Psoas muscle (tissue), 8 donors: Measurements from ENCODE around the gene KCTD4. TPM values are rescaled to one million over a fixed set of nuclear protein-coding genes. Genes with fewer than 3 reads are reported as not detected.

Experiments used
- ATAC-seq, 4 donors: fragments of 200-7000 bp; cut with Tn5 transposase; one replicate each; pipeline ENCODE4 v1.9.1; 2020; ENCODE audit warnings: moderate library complexity in 3 of 4, mild to moderate bottlenecking in 2 of 4
- DNase-seq, 2 donors: peaks; one replicate each; pipeline ENCODE4 v3.0.0-alpha.2; 2020
- H3K27ac ChIP-seq: fragments of 200-600 bp; one replicate; pipeline ENCODE4 v1.8.0; 2022
- H3K27me3 ChIP-seq, 3 donors: fragments of 200-600 bp in 1 of 3; one replicate each; pipeline versions ENCODE4 v1.6.1 to v1.8.0; 2013 to 2022; ENCODE audit warnings: low read length in 2 of 3, mild to moderate bottlenecking in 2 of 3, moderate library complexity in 1 of 3; ENCODE audit not compliant: insufficient read depth in 3 of 3
- H3K36me3 ChIP-seq, 2 donors: fragments of 200-600 bp in 1 of 2; one replicate each; pipeline versions ENCODE4 v1.6.1 to v1.8.0; 2013 to 2022; ENCODE audit warnings: low read depth in 1 of 2, mild to moderate bottlenecking in 1 of 2, moderate library complexity in 1 of 2; ENCODE audit not compliant: insufficient read depth in 1 of 2
- H3K4me1 ChIP-seq: fragments of 200-600 bp; one replicate; pipeline ENCODE4 v1.8.0; 2022
- H3K4me3 ChIP-seq: fragments of 200-600 bp; one replicate; pipeline ENCODE4 v1.8.0; 2022; ENCODE audit warnings: mild to moderate bottlenecking
- H3K9me3 ChIP-seq: fragments of 200-600 bp; one replicate; pipeline ENCODE4 v1.8.0; 2022
- CTCF ChIP-seq: fragments of 200-600 bp; IDR thresholded peaks from one replicate; pipeline ENCODE4 v1.8.0; 2022; ENCODE audit warnings: antibody characterized with exemption
- WGBS, 3 donors: extraction: QIAGEN DNeasy Blood & Tissue Kit; methylation state at CpG; one replicate each; pipeline versions ENCODE4 v1.1.6 to v1.1.7; 2013; 5-methylcytosine and 5-hydroxymethylcytosine counted together
- intact Hi-C, 2 donors: fragments of 100-400 bp; cut with DNase I; formaldehyde crosslinking; loops; one replicate each; pipeline versions ENCODE4 v1.11.0 to v1.14.2; 2022
- polyA plus RNA-seq, 3 donors: library from polyadenylated mRNA; stranded (reverse); fragments of 200-250 nt; gene quantifications; one replicate each; pipeline ENCODE4 v1.2.3, GENCODE V29; 2013
- total RNA-seq, 4 donors: library from RNA; stranded (reverse); fragmentation: NEBNext Ultra II Directional in 2 of 4; extraction: Animal tissue kit (Norgen Biotek cat#: 25700) in 2 of 4; gene quantifications; one replicate each; pipeline versions ENCODE4 v1.2.1 to v1.2.4, GENCODE V29; 2021 to 2023
- donor health status: healthy with polysubstance abuse.
- donor health status: DM: no; HTN: no; CAD: no; lungs with moderate emphysema.
- donor health status: Bipolar disorder and iron deficiency.
- donor health status: healthy.
- donor health status: DM: yes; HTN: yes; CAD: no.
- donor health status: DM: no; HTN: no; CAD: no.
- donor health status: DM: no; HTN: no; CAD: no.
- donor health status: DM: yes; HTN: yes; CAD: no.

KCTD4 gene
- total and polyA plus RNA-seq, 7 donors: 0.08 TPM; not detected in 6

DNA sequence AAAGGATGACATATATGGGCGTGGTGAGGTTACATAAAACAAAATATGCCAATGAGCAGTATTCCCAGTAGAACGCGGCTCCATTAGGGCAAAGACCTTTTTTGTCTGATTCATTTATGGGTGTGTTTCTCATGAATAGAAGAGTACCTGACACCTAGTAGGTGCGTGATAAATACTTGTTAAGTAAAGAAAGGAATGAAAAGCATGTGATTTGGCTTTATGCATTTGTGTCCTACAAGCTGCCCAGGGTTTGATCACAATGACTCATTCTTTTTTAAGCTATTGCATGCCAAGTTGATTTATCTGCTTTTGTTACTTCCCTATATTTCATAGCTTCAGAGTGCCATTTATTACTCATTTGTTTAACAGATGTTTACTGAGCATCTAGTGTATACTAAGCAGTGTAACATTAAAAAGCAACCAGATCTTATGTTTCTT lies 19.1 kb upstream of the KCTD4 start:
- Histone ChIP-seq H3K36me3 (no peaks in the 10 kb centered on the region), H3K27ac (peak overlapping the region; percentile 31), H3K4me1 (peaks cover 26% of the 10 kb centered on the region), H3K9me3 (no peaks in the 10 kb centered on the region), H3K27me3 (no peaks in the 10 kb centered on the region), H3K4me3 (peak overlapping the region; percentile 41)
- no peak for DNase-seq
- no peak for TF ChIP-seq CTCF
- WGBS, 3 donors: 48 to 61% (median 52%) methylated on average over 4 of the region's 4 CpGs
- ATAC-seq: no peak
- intact Hi-C loops: no loop called here

GRCh38 chr13:45219123-45219891 lies 18.5 kb upstream of the KCTD4 start:
- no peaks in the 10 kb centered on the region for H3K36me3 ChIP-seq
- H3K27ac ChIP-seq: peak overlapping the region; percentile 26
- intact Hi-C loops: no loop called here
- 39 to 45% (median 43%) methylated on average over 5 of the region's 5 CpGs for WGBS, 3 donors
- ATAC-seq (peak; percentile 53 to 74 (median 72)), DNase-seq (no peak)
- no peaks in the 10 kb centered on the region for H3K9me3 ChIP-seq
- peak overlapping the region; percentile 41 for H3K4me3 ChIP-seq
- H3K4me1 ChIP-seq: peaks cover 30% of the 10 kb centered on the region
- H3K27me3 ChIP-seq: no peaks in the 10 kb centered on the region
- no peak for TF ChIP-seq CTCF

- intact Hi-C loops: no loop called here
- 71 to 94% (median 76%) methylated on average over 1 of the region's 1 CpG for WGBS, 3 donors
- Histone ChIP-seq H3K9me3 (no peaks in the 10 kb centered on the region), H3K36me3 (no peaks in the 10 kb centered on the region), H3K27ac (peak overlapping the region; percentile 26), H3K27me3 (no peaks in the 10 kb centered on the region), H3K4me1 (peaks cover 30% of the 10 kb centered on the region), H3K4me3 (peak overlapping the region; percentile 41)
- DNase-seq (no peak), ATAC-seq (peak in 1 of 4 donors; percentile 41)
- no peak for TF ChIP-seq CTCF
Measured at GRCh38 chr13:45218689-45219088, 17.8 kb upstream of the KCTD4 start.

- Histone ChIP-seq H3K36me3 (no peaks in the 10 kb centered on the region), H3K4me3 (no peak overlapping the region), H3K27me3 (no peaks in the 10 kb centered on the region), H3K9me3 (no peaks in the 10 kb centered on the region), H3K4me1 (peaks cover 30% of the 10 kb centered on the region), H3K27ac (peak overlapping the region; percentile 53)
- WGBS, 3 donors: 92 to 96% (median 94%) methylated on average over 4 of the region's 4 CpGs
- DNase-seq (no peak), ATAC-seq (no peak)
- intact Hi-C loops: no loop called here
- no peak for TF ChIP-seq CTCF
Measured at GRCh38 chr13:45216193-45216592, 15.3 kb upstream of the KCTD4 start.
